ENCODE results near the gene HHLA2. TPM values are rescaled to one million over a fixed set of nuclear protein-coding genes. Genes with fewer than 3 reads are reported as not detected.

Gene HHLA2
- total and polyA plus RNA-seq, 2 experiments from 2014 or later, result not detected

GRCh38 chr3:108376026-108376425 is 79.7 kb downstream of the HHLA2 start (continued):
- TF ChIP-seq ETS1 (IDR thresholded peaks at IDR 0.05) (no peak), CREB1 (CRISPR knock-in tag; IDR thresholded peaks at IDR 0.05; ENCODE audit: low read depth) (no peak), ZNF331 (CRISPR knock-in tag; IDR thresholded peaks at IDR 0.05; ENCODE audit: low read depth) (no peak)

DNA sequence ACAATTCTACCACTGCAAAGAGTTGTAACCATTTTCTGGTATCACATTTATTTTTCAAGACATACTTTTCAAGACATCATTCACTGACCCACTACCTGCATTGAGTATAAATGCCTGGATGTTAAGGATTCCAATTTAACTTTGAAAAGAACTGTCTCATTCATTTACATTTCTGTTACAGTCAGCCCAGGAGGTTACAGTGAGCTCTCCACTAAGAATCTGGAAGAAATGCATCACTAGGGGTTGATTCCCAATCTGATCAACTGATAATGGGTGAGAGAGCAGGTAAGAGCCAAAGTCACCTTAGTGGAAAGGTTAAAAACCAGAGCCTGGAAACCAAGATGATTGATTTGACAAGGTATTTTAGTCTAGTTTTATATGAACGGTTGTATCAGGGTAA is 81.0 kb downstream of the HHLA2 start:
- H3K9me3 Mint-ChIP-seq, result no peaks in the 10 kb centered on the region; the same call in 2 of the 3 replicates
- TF ChIP-seq ZNF331 (CRISPR knock-in tag; IDR thresholded peaks at IDR 0.05; ENCODE audit: low read depth) (no peak), EZH2 (IDR thresholded peaks at IDR 0.05; ENCODE audit: low read depth, unreplicated experiment) (no peak), EZH2phosphoT487 (IDR thresholded peaks at IDR 0.05; ENCODE audit: unreplicated experiment) (no peak), JUNB (IDR thresholded peaks at IDR 0.05; ENCODE audit: unreplicated experiment) (no peak), POLR2AphosphoS5 (IDR thresholded peaks at IDR 0.05; ENCODE audit: low read depth) (no peak), STAT1 (IDR thresholded peaks at IDR 0.05; ENCODE audit: unreplicated experiment) (no peak), ZNF114 (CRISPR knock-in tag; IDR thresholded peaks at IDR 0.05) (no peak), NANOG (IDR thresholded peaks at IDR 0.05; ENCODE audit: borderline replicate concordance) (no peak), REST (IDR thresholded peaks at IDR 0.05; ENCODE audit: unreplicated experiment) (no peak), CREB1 (CRISPR knock-in tag; IDR thresholded peaks at IDR 0.05; ENCODE audit: low read depth) (no peak)
- TF ChIP-seq, protein P1, sequence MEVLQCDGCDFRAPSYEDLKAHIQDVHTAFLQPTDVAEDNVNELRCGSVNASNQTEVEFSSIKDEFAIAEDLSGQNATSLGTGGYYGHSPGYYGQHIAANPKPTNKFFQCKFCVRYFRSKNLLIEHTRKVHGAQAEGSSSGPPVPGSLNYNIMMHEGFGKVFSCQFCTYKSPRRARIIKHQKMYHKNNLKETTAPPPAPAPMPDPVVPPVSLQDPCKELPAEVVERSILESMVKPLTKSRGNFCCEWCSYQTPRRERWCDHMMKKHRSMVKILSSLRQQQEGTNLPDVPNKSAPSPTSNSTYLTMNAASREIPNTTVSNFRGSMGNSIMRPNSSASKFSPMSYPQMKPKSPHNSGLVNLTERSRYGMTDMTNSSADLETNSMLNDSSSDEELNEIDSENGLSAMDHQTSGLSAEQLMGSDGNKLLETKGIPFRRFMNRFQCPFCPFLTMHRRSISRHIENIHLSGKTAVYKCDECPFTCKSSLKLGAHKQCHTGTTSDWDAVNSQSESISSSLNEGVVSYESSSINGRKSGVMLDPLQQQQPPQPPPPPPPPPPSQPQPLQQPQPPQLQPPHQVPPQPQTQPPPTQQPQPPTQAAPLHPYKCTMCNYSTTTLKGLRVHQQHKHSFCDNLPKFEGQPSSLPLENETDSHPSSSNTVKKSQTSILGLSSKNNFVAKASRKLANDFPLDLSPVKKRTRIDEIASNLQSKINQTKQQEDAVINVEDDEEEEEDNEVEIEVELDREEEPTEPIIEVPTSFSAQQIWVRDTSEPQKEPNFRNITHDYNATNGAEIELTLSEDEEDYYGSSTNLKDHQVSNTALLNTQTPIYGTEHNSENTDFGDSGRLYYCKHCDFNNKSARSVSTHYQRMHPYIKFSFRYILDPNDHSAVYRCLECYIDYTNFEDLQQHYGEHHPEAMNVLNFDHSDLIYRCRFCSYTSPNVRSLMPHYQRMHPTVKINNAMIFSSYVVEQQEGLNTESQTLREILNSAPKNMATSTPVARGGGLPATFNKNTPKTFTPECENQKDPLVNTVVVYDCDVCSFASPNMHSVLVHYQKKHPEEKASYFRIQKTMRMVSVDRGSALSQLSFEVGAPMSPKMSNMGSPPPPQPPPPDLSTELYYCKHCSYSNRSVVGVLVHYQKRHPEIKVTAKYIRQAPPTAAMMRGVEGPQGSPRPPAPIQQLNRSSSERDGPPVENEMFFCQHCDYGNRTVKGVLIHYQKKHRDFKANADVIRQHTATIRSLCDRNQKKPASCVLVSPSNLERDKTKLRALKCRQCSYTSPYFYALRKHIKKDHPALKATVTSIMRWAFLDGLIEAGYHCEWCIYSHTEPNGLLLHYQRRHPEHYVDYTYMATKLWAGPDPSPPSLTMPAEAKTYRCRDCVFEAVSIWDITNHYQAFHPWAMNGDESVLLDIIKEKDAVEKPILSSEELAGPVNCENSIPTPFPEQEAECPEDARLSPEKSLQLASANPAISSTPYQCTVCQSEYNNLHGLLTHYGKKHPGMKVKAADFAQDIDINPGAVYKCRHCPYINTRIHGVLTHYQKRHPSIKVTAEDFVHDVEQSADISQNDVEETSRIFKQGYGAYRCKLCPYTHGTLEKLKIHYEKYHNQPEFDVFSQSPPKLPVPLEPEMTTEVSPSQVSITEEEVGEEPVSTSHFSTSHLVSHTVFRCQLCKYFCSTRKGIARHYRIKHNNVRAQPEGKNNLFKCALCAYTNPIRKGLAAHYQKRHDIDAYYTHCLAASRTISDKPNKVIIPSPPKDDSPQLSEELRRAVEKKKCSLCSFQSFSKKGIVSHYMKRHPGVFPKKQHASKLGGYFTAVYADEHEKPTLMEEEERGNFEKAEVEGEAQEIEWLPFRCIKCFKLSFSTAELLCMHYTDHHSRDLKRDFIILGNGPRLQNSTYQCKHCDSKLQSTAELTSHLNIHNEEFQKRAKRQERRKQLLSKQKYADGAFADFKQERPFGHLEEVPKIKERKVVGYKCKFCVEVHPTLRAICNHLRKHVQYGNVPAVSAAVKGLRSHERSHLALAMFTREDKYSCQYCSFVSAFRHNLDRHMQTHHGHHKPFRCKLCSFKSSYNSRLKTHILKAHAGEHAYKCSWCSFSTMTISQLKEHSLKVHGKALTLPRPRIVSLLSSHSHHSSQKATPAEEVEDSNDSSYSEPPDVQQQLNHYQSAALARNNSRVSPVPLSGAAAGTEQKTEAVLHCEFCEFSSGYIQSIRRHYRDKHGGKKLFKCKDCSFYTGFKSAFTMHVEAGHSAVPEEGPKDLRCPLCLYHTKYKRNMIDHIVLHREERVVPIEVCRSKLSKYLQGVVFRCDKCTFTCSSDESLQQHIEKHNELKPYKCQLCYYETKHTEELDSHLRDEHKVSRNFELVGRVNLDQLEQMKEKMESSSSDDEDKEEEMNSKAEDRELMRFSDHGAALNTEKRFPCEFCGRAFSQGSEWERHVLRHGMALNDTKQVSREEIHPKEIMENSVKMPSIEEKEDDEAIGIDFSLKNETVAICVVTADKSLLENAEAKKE (CRISPR knock-in tag; IDR thresholded peaks at IDR 0.05), result no peak
- TF ChIP-seq, protein P2, sequence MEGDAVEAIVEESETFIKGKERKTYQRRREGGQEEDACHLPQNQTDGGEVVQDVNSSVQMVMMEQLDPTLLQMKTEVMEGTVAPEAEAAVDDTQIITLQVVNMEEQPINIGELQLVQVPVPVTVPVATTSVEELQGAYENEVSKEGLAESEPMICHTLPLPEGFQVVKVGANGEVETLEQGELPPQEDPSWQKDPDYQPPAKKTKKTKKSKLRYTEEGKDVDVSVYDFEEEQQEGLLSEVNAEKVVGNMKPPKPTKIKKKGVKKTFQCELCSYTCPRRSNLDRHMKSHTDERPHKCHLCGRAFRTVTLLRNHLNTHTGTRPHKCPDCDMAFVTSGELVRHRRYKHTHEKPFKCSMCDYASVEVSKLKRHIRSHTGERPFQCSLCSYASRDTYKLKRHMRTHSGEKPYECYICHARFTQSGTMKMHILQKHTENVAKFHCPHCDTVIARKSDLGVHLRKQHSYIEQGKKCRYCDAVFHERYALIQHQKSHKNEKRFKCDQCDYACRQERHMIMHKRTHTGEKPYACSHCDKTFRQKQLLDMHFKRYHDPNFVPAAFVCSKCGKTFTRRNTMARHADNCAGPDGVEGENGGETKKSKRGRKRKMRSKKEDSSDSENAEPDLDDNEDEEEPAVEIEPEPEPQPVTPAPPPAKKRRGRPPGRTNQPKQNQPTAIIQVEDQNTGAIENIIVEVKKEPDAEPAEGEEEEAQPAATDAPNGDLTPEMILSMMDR (conservative IDR thresholded peaks at IDR 0.05; ENCODE audit: low read depth in 2 of 2), result no peak

More for the DNA sequence above, 81.0 kb downstream of the HHLA2 start:
- Histone ChIP-seq H3K36me3 (ENCODE audit: insufficient read depth) (no peaks in the 10 kb centered on the region), H3K27me3 (ENCODE audit: insufficient read depth) (no peaks in the 10 kb centered on the region), H3K79me2 (replicated peaks; ENCODE audit: insufficient read depth) (no peaks in the 10 kb centered on the region), H3K4me3 (no peak overlapping the region), H3K4me2 (peak overlapping the region; percentile 61), H2AFZ (no peak overlapping the region), H3K4me1 (ENCODE audit: insufficient read depth) (peaks cover 21% of the 10 kb centered on the region), H3K27ac (ENCODE audit: low read depth) (no peak overlapping the region), H3K9me2 (ENCODE audit: insufficient read depth) (no peaks in the 10 kb centered on the region), H3F3A (replicated peaks; ENCODE audit: low read depth) (no peaks in the 10 kb centered on the region), H4K20me1 (replicated peaks; ENCODE audit: insufficient read depth) (no peaks in the 10 kb centered on the region)
- Mint-ChIP-seq H3K27me3 (ENCODE audit: insufficient read depth, low read depth, poor library complexity) (no peaks in the 10 kb centered on the region), H3K36me3 (ENCODE audit: low read depth) (no peaks in the 10 kb centered on the region), H3K4me1 (peaks cover 26% of the 10 kb centered on the region), H3K27ac (peak overlapping the region; percentile 28; the same call in 1 of the 2 replicates), H3K4me3 (no peak overlapping the region)
- DNase-seq (ENCODE audit: low spot score) (peak; percentile 11), ATAC-seq (peak; percentile 54; the same call in 1 of the 3 replicates)

Measured in GM23338 (cell line).